Measurements from ENCODE around the gene IGLL5. TPM values are rescaled to one million over a fixed set of nuclear protein-coding genes. Genes with fewer than 3 reads are reported as not detected.
"Not testable (repeated sequence)": the region's sequence is repeated elsewhere in the genome, so short reads cannot be mapped to it uniquely, and the experiment has no call there.

IGLL5 gene
- total RNA-seq, 1 experiment from 2014 or later = not detected

- DNase-seq (ENCODE audit: low spot score); in situ Hi-C loops (cut with HindIII; ENCODE audit: low sequenced_read_pairs): not testable (repeated sequence)
Observed at GRCh38 chr22:22922092-22922953, 34.7 kb downstream of the IGLL5 start.

- no peak for DNase-seq (ENCODE audit: low spot score)
- in situ Hi-C loops (cut with HindIII; ENCODE audit: low sequenced_read_pairs) = no loop called here
Observed at GRCh38 chr22:22922954-22923319, 35.3 kb downstream of the IGLL5 start.

- in situ Hi-C loops (cut with HindIII; ENCODE audit: low sequenced_read_pairs) = no loop called here
Observed at GRCh38 chr22:22923379-22923778, 35.8 kb downstream of the IGLL5 start.

GRCh38 chr22:22923930-22924329, 36.3 kb downstream of the IGLL5 start:
- DNase-seq (ENCODE audit: low spot score) = no peak
- in situ Hi-C loops (cut with HindIII; ENCODE audit: low sequenced_read_pairs) = no loop called here

More at GRCh38 chr22:22923379-22923778, 35.8 kb downstream of the IGLL5 start:
- no peak for DNase-seq (ENCODE audit: low spot score)

GRCh38 chr22:22924369-22925145, 36.9 kb downstream of the IGLL5 start:
- in situ Hi-C loops (cut with HindIII; ENCODE audit: low sequenced_read_pairs) = no loop called here
- no peak for DNase-seq (ENCODE audit: low spot score)

- DNase-seq (ENCODE audit: low spot score) = no peak
- in situ Hi-C loops (cut with HindIII; ENCODE audit: low sequenced_read_pairs) = no loop called here
Observed at GRCh38 chr22:22925146-22925804, 37.7 kb downstream of the IGLL5 start.

- in situ Hi-C loops (cut with HindIII; ENCODE audit: low sequenced_read_pairs) = no loop called here
- DNase-seq (ENCODE audit: low spot score) = no peak
Observed at GRCh38 chr22:22925805-22926369, 38.3 kb downstream of the IGLL5 start.

- no peak for DNase-seq (ENCODE audit: low spot score)
- in situ Hi-C loops (cut with HindIII; ENCODE audit: low sequenced_read_pairs) = no loop called here
Observed at GRCh38 chr22:22926370-22927195, 39.0 kb downstream of the IGLL5 start.

GRCh38 chr22:22927196-22927887, 39.7 kb downstream of the IGLL5 start:
- no peak for DNase-seq (ENCODE audit: low spot score)
- in situ Hi-C loops (cut with HindIII; ENCODE audit: low sequenced_read_pairs) = no loop called here

- in situ Hi-C loops (cut with HindIII; ENCODE audit: low sequenced_read_pairs) = no loop called here
- no peak for DNase-seq (ENCODE audit: low spot score)
Observed at GRCh38 chr22:22927888-22928665, 40.5 kb downstream of the IGLL5 start.

GRCh38 chr22:22928666-22929380, 41.2 kb downstream of the IGLL5 start:
- in situ Hi-C loops (cut with HindIII; ENCODE audit: low sequenced_read_pairs) = no loop called here
- no peak for DNase-seq (ENCODE audit: low spot score)

- in situ Hi-C loops (cut with HindIII; ENCODE audit: low sequenced_read_pairs) = no loop called here
- DNase-seq (ENCODE audit: low spot score) = no peak
Observed at GRCh38 chr22:22929381-22930221, 42.0 kb downstream of the IGLL5 start.

GRCh38 chr22:22930222-22930497, 42.5 kb downstream of the IGLL5 start:
- DNase-seq (ENCODE audit: low spot score) = no peak
- in situ Hi-C loops (cut with HindIII; ENCODE audit: low sequenced_read_pairs) = no loop called here

- in situ Hi-C loops (cut with HindIII; ENCODE audit: low sequenced_read_pairs) = no loop called here
- DNase-seq (ENCODE audit: low spot score) = no peak
Observed at GRCh38 chr22:22930571-22931556, 43.2 kb downstream of the IGLL5 start.

Measured in G401 (cell line).